Vagina (tissue), 2 donors: ENCODE data around the gene SEMA4D. TPM values are rescaled to one million over a fixed set of nuclear protein-coding genes. Genes with fewer than 3 reads are reported as not detected.

Experiments
- DNase-seq, 2 donors: peaks; one replicate each; pipeline ENCODE4 v3.0.0-alpha.2; 2017; ENCODE audit errors: extremely low spot score in 2 of 2
- H3K27ac ChIP-seq: fragments of 200-600 bp; sonication (generic); one replicate; pipeline ENCODE4 v1.5.1; 2019
- H3K27me3 ChIP-seq: fragments of 200-600 bp; sonication (generic); one replicate; pipeline ENCODE4 v1.5.1; 2019
- H3K36me3 ChIP-seq, 2 donors: fragments of 200-600 bp; sonication (generic); one replicate each; pipeline ENCODE4 v1.5.1; 2017 to 2019
- H3K4me1 ChIP-seq: fragments of 200-600 bp; sonication (generic); one replicate; pipeline ENCODE4 v1.5.1; 2019
- H3K4me3 ChIP-seq, 2 donors: fragments of 200-600 bp; sonication (generic); 1 replicate in 1 of 2; 2 replicates in 1 of 2; pipeline ENCODE4 v1.5.1; 2016 to 2019
- H3K9me3 ChIP-seq: fragments of 200-600 bp; sonication (generic); one replicate; pipeline ENCODE4 v1.5.1; 2019
- POLR2A ChIP-seq, 2 donors: fragments of 450-650 bp; IDR thresholded peaks; one replicate each; pipeline ENCODE4 v1.6.1; 2017; ENCODE audit warnings: antibody characterized with exemption in 2 of 2, mild to moderate bottlenecking in 2 of 2, moderate library complexity in 2 of 2
- POLR2AphosphoS5 ChIP-seq, 2 donors: sonication (generic); formaldehyde crosslinking; IDR thresholded peaks; one replicate each; pipeline ENCODE4 v1.9.0; 2017; ENCODE audit warnings: antibody characterized with exemption in 2 of 2, mild to moderate bottlenecking in 2 of 2, low read depth in 1 of 2; ENCODE audit not compliant: insufficient read depth in 1 of 2
- intact Hi-C: fragments of 100-400 bp; cut with DNase I; formaldehyde crosslinking; loops from one replicate; pipeline ENCODE4 v1.15.1; 2023
- total RNA-seq: library from RNA; depleted of rRNA; stranded (reverse); fragments of >200 nt; gene quantifications from one replicate; pipeline ENCODE4 v1.2.3, GENCODE V29; 2016
- TF ChIP-seq, protein P1 (sequence below), 3 experiments: fragments of 450-650 bp in 2 of 3; fragments of 200-600 bp in 1 of 3; sonication (generic) in 1 of 3; IDR thresholded peaks; one replicate each; pipeline ENCODE4 v1.5.1; 2017 to 2019; ENCODE audit warnings: antibody characterized with exemption in 3 of 3, mild to moderate bottlenecking in 2 of 3, moderate library complexity in 2 of 3

The SEMA4D gene
- total RNA-seq, 1 donor from 2014 or later: 39.3 TPM

DNA sequence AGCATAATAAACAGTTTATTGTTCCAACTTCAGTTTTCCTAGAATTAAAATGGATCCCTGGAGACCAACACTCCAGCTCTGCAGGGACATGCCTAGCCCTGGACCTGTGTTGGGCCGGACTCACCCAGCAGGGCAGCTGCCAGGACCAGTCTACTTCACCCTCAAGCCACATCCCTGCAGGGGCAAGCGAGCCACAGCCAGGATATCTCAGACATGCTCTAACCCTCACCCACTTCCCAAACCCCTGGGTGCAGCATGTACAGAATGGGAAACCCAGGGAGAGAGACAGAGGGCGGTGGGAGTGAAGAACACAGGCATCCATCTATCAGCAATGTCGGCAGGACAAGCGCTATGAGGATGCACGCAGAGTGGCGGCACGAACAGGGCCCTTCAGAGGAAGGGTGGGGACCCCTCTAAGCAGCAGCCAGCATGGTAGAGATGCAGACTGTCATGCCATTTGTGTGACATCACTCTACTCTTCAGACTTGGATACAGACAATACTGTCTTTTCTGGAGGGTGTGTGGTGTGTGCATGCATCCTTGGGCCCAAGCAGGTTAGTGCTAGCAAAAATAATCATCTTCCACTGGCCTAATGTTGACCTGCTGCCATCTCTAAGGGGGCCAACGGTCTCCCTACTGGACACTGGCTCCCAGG, 83.1 kb downstream of the SEMA4D start:
- no peaks in the 10 kb centered on the region for H3K27me3 ChIP-seq
- no peak for DNase-seq
- no peak overlapping the region for H3K27ac ChIP-seq
- peaks cover 0 to 5% of the 10 kb centered on the region in 2 donors for H3K36me3 ChIP-seq
- H3K4me3 ChIP-seq: no peak overlapping the region
- intact Hi-C loops: no loop called here
- TF ChIP-seq POLR2A (IDR thresholded peaks at IDR 0.05): no peak
- TF ChIP-seq POLR2AphosphoS5 (IDR thresholded peaks at IDR 0.05; ENCODE audit: insufficient read depth in 1 of 2, low read depth in 1 of 2): no peak
- TF ChIP-seq, protein P1, sequence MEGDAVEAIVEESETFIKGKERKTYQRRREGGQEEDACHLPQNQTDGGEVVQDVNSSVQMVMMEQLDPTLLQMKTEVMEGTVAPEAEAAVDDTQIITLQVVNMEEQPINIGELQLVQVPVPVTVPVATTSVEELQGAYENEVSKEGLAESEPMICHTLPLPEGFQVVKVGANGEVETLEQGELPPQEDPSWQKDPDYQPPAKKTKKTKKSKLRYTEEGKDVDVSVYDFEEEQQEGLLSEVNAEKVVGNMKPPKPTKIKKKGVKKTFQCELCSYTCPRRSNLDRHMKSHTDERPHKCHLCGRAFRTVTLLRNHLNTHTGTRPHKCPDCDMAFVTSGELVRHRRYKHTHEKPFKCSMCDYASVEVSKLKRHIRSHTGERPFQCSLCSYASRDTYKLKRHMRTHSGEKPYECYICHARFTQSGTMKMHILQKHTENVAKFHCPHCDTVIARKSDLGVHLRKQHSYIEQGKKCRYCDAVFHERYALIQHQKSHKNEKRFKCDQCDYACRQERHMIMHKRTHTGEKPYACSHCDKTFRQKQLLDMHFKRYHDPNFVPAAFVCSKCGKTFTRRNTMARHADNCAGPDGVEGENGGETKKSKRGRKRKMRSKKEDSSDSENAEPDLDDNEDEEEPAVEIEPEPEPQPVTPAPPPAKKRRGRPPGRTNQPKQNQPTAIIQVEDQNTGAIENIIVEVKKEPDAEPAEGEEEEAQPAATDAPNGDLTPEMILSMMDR (IDR thresholded peaks at IDR 0.05): no peak
- no peaks in the 10 kb centered on the region for H3K4me1 ChIP-seq
- no peaks in the 10 kb centered on the region for H3K9me3 ChIP-seq

DNA sequence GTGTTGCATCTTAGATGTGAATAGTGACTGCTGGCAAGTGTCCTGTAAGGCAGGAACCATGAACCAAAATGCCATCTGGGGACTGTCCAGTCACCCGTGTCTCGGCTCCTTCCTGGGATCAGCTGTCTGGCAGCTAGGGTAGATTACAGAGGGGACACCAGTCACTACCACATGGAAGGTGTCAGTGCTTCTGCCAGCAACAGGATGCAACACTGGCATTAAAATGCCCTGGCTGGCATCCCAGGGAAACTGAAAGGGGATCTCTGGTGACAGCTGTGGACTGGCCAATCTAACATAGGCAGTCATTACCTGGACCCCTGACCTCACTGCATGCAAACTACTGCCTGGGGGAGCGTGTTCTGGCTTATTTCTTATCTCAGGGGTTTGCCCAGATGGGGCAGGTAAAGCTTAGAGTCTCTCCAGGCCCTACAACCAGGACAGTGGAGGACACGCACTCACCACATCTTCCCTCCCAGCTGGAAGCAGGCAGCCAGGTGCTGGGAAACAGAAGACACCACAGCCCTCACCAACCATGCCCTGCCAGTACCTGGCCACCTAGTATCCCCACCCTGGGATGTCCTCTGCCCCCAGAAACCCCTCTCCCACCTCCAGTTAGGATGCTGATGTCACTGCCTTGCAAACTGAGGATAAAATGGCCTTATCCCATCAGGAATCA, 83.8 kb downstream of the SEMA4D start:
- DNase-seq: no peak
- H3K36me3 ChIP-seq: peaks cover 0 to 5% of the 10 kb centered on the region in 2 donors
- intact Hi-C loops: no loop called here

DNA sequence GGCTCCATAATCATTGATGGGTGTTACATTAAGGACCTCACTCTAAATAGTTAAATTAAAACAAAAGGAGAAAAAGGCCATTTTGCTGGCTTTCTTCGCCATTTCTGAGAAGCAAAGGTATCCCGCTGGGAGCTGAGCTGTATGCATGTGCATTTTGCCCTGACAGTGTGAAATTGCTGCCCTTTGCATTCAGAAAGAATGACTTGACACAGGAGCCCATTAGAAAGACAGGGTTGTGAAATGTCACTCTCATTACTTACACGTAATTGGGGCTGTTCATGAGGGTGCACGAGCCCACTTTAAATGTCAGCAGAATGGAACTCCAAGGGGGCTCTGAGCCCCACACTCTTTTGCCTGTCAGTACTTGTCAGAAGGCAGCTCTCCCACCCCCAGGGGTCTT, 85.0 kb downstream of the SEMA4D start:
- H3K27ac ChIP-seq: no peak overlapping the region
- H3K4me3 ChIP-seq: no peak overlapping the region
- no peak for DNase-seq
- no peaks in the 10 kb centered on the region for H3K9me3 ChIP-seq
- H3K36me3 ChIP-seq: peaks cover 0 to 5% of the 10 kb centered on the region in 2 donors
- H3K27me3 ChIP-seq: no peaks in the 10 kb centered on the region
- intact Hi-C loops: no loop called here
- H3K4me1 ChIP-seq: no peaks in the 10 kb centered on the region
- TF ChIP-seq POLR2AphosphoS5 (IDR thresholded peaks at IDR 0.05; ENCODE audit: insufficient read depth in 1 of 2, low read depth in 1 of 2) (no peak), POLR2A (IDR thresholded peaks at IDR 0.05) (no peak)
- TF ChIP-seq, protein P1 (IDR thresholded peaks at IDR 0.05): no peak

More for the DNA sequence above, 83.8 kb downstream of the SEMA4D start:
- no peak overlapping the region for H3K4me3 ChIP-seq
- TF ChIP-seq POLR2A (IDR thresholded peaks at IDR 0.05): no peak
- TF ChIP-seq, protein P1 (IDR thresholded peaks at IDR 0.05): no peak
- TF ChIP-seq POLR2AphosphoS5 (IDR thresholded peaks at IDR 0.05; ENCODE audit: insufficient read depth in 1 of 2, low read depth in 1 of 2): no peak
- H3K27ac ChIP-seq: no peak overlapping the region
- H3K27me3 ChIP-seq: no peaks in the 10 kb centered on the region
- H3K9me3 ChIP-seq: no peaks in the 10 kb centered on the region
- H3K4me1 ChIP-seq: no peaks in the 10 kb centered on the region

DNA sequence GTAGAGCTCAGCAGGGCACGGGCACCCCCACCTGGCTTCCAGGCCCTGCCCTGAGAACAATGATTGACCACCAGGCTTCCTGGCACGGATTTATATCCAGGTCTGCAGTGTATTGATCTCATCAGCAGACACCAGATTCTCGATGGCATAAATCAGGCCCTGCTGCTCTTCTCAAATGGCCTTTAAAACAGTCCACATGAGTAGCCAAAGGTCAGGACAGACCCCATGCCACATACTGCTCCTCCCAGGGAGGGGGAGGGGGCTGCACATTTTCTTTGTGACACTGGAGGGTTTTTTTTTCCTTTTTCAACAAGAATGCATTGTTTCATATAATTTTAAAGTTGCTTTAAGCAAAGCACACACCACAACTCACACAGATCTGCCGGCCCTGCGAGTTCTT, 85.4 kb downstream of the SEMA4D start:
- Histone ChIP-seq H3K27ac (no peak overlapping the region), H3K9me3 (no peaks in the 10 kb centered on the region), H3K4me3 (no peak overlapping the region), H3K4me1 (no peaks in the 10 kb centered on the region), H3K27me3 (no peaks in the 10 kb centered on the region), H3K36me3 (peaks cover 0 to 5% of the 10 kb centered on the region in 2 donors)
- no peak for DNase-seq
- intact Hi-C loops: no loop called here
- TF ChIP-seq POLR2A (IDR thresholded peaks at IDR 0.05) (no peak), POLR2AphosphoS5 (IDR thresholded peaks at IDR 0.05; ENCODE audit: insufficient read depth in 1 of 2, low read depth in 1 of 2) (no peak)
- TF ChIP-seq, protein P1 (IDR thresholded peaks at IDR 0.05): no peak

DNA sequence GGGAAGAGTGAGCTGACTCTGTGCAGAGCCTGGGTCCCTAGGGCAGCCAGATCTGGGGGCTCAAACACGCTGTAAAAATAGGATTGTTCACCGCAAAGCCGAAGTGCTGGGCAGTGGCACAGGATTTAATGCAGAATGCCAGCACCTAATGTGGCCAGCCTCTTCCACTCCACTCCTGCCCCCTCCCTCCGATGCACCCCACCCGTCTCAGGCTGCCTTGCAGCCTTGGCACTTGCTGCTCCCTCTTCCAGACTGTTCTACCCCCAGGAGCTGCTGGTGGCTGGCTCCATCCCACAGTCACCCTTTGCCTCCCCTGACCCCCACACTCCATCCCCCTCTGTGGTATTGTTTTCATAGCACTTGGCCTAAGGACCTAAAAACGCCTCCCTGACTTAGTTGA, 86.2 kb downstream of the SEMA4D start:
- H3K4me3 ChIP-seq: no peak overlapping the region
- H3K27me3 ChIP-seq: no peaks in the 10 kb centered on the region
- no peaks in the 10 kb centered on the region for H3K9me3 ChIP-seq
- peaks cover 0 to 5% of the 10 kb centered on the region in 2 donors for H3K36me3 ChIP-seq
- H3K27ac ChIP-seq: no peak overlapping the region
- TF ChIP-seq, protein P1 (IDR thresholded peaks at IDR 0.05): no peak
- TF ChIP-seq POLR2AphosphoS5 (IDR thresholded peaks at IDR 0.05; ENCODE audit: insufficient read depth in 1 of 2, low read depth in 1 of 2) (no peak), POLR2A (IDR thresholded peaks at IDR 0.05) (no peak)
- no peak for DNase-seq
- intact Hi-C loops: no loop called here
- no peaks in the 10 kb centered on the region for H3K4me1 ChIP-seq
